ENCODE results near the gene FUT1.

The FUT1 gene

GRCh38 chr19:48740164-48740972 lies 12.1 kb downstream of the FUT1 start, which contains the start of gene RASIP1:
Gene RASIP1, minus strand, starts transcription at chr19:48740610. Its CDS starts 328 bp downstream, at chr19:48740282.
- TF ChIP-seq CTCF (conservative IDR thresholded peaks at IDR 0.05; ENCODE audit: control insufficient read depth, insufficient read depth, low read depth, low read length) = no peak
- H3K4me3 ChIP-seq (ENCODE audit: control insufficient read depth, low read depth, low read length) = no peak within 1 kb of the TSS

GRCh38 chr19:48739404-48740163 lies 12.9 kb downstream of the FUT1 start:
- H3K4me3 ChIP-seq (ENCODE audit: control insufficient read depth, low read depth, low read length) = no peak overlapping the region
- TF ChIP-seq CTCF (conservative IDR thresholded peaks at IDR 0.05; ENCODE audit: control insufficient read depth, insufficient read depth, low read depth, low read length) = no peak
- no peak for DNase-seq (ENCODE audit: low read depth)

More at GRCh38 chr19:48740164-48740972, 12.1 kb downstream of the FUT1 start, which contains the start of gene RASIP1:
- no peak for DNase-seq (ENCODE audit: low read depth)

- no peak for TF ChIP-seq CTCF (conservative IDR thresholded peaks at IDR 0.05; ENCODE audit: control insufficient read depth, insufficient read depth, low read depth, low read length)
- no peak overlapping the region for H3K4me3 ChIP-seq (ENCODE audit: control insufficient read depth, low read depth, low read length)
- peak; percentile 61 for DNase-seq (ENCODE audit: low read depth)
These were observed 13.7 kb downstream of the FUT1 start for GRCh38 chr19:48738557-48739403.

GRCh38 chr19:48737360-48737998 lies 15.0 kb downstream of the FUT1 start:
- no peak for TF ChIP-seq CTCF (conservative IDR thresholded peaks at IDR 0.05; ENCODE audit: control insufficient read depth, insufficient read depth, low read depth, low read length)
- no peak overlapping the region for H3K4me3 ChIP-seq (ENCODE audit: control insufficient read depth, low read depth, low read length)
- no peak for DNase-seq (ENCODE audit: low read depth)

GRCh38 chr19:48735031-48735615 lies 17.3 kb downstream of the FUT1 start:
- no peak for DNase-seq (ENCODE audit: low read depth)
- TF ChIP-seq CTCF (conservative IDR thresholded peaks at IDR 0.05; ENCODE audit: control insufficient read depth, insufficient read depth, low read depth, low read length) = no peak
- no peak overlapping the region for H3K4me3 ChIP-seq (ENCODE audit: control insufficient read depth, low read depth, low read length)
